Upper lobe of left lung (tissue), 6 donors: ENCODE results near the gene SRCAP. TPM values are rescaled to one million over a fixed set of nuclear protein-coding genes. Genes with fewer than 3 reads are reported as not detected.
A peak's percentile ranks its signal among the peaks of the same experiment; 100 is the strongest.

Source experiments
- ATAC-seq, 2 donors: fragments of 200-7000 bp; cut with Tn5 transposase; one replicate each; pipeline ENCODE4 v1.9.1; 2022; ENCODE audit warnings: mild to moderate bottlenecking in 2 of 2, moderate library complexity in 2 of 2; ENCODE audit not compliant: low FRiP score in 2 of 2
- DNase-seq, 2 donors: peaks; one replicate each; pipeline ENCODE4 v3.0.0-alpha.2; 2019 to 2020
- H3K27ac ChIP-seq, 4 donors: fragments of 200-600 bp; sonication (generic); one replicate each; pipeline ENCODE4 v1.5.1; 2016 to 2019
- H3K27me3 ChIP-seq, 4 donors: fragments of 200-600 bp; sonication (generic); one replicate each; pipeline ENCODE4 v1.5.1; 2017 to 2019
- H3K36me3 ChIP-seq, 4 donors: fragments of 200-600 bp; sonication (generic); one replicate each; pipeline ENCODE4 v1.5.1; 2016 to 2019
- H3K4me1 ChIP-seq, 4 donors: fragments of 200-600 bp; sonication (generic); one replicate each; pipeline ENCODE4 v1.5.1; 2018 to 2019
- H3K4me3 ChIP-seq, 4 donors: fragments of 200-600 bp; sonication (generic); one replicate each; pipeline ENCODE4 v1.5.1; 2017 to 2019; ENCODE audit warnings: mild to moderate bottlenecking in 2 of 4, moderate library complexity in 1 of 4
- H3K9me3 ChIP-seq, 4 donors: fragments of 200-600 bp; sonication (generic); one replicate each; pipeline ENCODE4 v1.5.1; 2018 to 2019
- EP300 ChIP-seq, 4 donors: sonication (generic); formaldehyde crosslinking; IDR thresholded peaks; one replicate each; pipeline ENCODE4 v1.5.1; 2017; ENCODE audit warnings: antibody characterized with exemption in 4 of 4, control low read depth in 2 of 4
- POLR2A ChIP-seq, 4 donors: fragments of 450-650 bp; IDR thresholded peaks; one replicate each; pipeline ENCODE4 v1.5.1; 2016 to 2017; ENCODE audit warnings: antibody characterized with exemption in 4 of 4, mild to moderate bottlenecking in 2 of 4
- POLR2AphosphoS5 ChIP-seq, 2 donors: sonication (generic); formaldehyde crosslinking; IDR thresholded peaks; one replicate each; pipeline ENCODE4 v1.5.1; 2017; ENCODE audit warnings: antibody characterized with exemption in 2 of 2
- WGBS, 2 donors: methylation state at CpG; one replicate each; pipeline ENCODE4 v1.1.5; 2017 to 2018; 5-methylcytosine and 5-hydroxymethylcytosine counted together
- total RNA-seq, 6 donors: library from RNA; depleted of rRNA in 4 of 6; stranded (reverse); fragments of >200 nt in 4 of 6; gene quantifications; one replicate each; pipeline versions ENCODE4 v1.1.0 to v1.2.1, GENCODE V29; 2016 to 2021
- TF ChIP-seq, protein P1 (sequence below), 6 experiments: fragments of 450-650 bp in 4 of 6; fragments of 200-600 bp in 2 of 6; sonication (generic) in 2 of 6; IDR thresholded peaks; one replicate each; pipeline ENCODE4 v1.5.1; 2016 to 2019; ENCODE audit warnings: antibody characterized with exemption in 6 of 6
- donor health status: DM: no; HTN: no; CAD: no; lungs with moderate emphysema.
- donor health status: DM: no; HTN: yes; CAD: no; lungs with severe emphysema.

The SRCAP gene
- total RNA-seq, 6 donors from 2014 or later: 38.3 to 102 (median 66.0) TPM

DNA sequence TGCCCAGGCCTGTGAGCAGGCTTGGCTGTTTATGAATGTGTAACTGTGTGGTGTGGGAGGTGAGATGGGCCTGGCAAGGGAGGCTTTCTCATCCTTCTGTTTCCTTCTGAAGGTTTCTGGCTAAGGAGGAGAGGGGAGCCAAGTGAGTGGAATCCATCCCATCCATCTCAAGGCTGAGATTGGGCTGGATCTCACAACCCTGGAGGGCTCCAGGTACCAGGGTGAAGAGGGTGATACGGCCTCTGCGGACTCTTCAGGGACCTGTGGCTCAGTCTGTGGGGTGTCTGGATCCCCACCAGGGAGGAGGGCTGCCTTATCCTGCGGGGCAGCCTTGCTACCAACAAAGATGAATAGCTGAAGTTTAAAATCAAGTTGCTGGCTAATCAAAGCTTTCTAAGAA is 81.0 kb downstream of the SRCAP start:
- Histone ChIP-seq H3K4me3 (no peak overlapping the region), H3K27ac (no peak overlapping the region), H3K27me3 (no peaks in the 10 kb centered on the region), H3K36me3 (peaks cover 7 to 31% (median 26%) of the 10 kb centered on the region in 4 donors), H3K9me3 (no peaks in the 10 kb centered on the region), H3K4me1 (peaks cover 7 to 22% (median 14%) of the 10 kb centered on the region in 4 donors)
- DNase-seq (no peak), ATAC-seq (no peak)
- 86 to 100% methylated on average over 2 to 3 of the region's 3 CpGs for WGBS, 2 donors
- TF ChIP-seq POLR2AphosphoS5 (IDR thresholded peaks at IDR 0.05) (no peak), POLR2A (IDR thresholded peaks at IDR 0.05) (no peak), EP300 (IDR thresholded peaks at IDR 0.05) (no peak)
- TF ChIP-seq, protein P1, sequence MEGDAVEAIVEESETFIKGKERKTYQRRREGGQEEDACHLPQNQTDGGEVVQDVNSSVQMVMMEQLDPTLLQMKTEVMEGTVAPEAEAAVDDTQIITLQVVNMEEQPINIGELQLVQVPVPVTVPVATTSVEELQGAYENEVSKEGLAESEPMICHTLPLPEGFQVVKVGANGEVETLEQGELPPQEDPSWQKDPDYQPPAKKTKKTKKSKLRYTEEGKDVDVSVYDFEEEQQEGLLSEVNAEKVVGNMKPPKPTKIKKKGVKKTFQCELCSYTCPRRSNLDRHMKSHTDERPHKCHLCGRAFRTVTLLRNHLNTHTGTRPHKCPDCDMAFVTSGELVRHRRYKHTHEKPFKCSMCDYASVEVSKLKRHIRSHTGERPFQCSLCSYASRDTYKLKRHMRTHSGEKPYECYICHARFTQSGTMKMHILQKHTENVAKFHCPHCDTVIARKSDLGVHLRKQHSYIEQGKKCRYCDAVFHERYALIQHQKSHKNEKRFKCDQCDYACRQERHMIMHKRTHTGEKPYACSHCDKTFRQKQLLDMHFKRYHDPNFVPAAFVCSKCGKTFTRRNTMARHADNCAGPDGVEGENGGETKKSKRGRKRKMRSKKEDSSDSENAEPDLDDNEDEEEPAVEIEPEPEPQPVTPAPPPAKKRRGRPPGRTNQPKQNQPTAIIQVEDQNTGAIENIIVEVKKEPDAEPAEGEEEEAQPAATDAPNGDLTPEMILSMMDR (IDR thresholded peaks at IDR 0.05): no peak

DNA sequence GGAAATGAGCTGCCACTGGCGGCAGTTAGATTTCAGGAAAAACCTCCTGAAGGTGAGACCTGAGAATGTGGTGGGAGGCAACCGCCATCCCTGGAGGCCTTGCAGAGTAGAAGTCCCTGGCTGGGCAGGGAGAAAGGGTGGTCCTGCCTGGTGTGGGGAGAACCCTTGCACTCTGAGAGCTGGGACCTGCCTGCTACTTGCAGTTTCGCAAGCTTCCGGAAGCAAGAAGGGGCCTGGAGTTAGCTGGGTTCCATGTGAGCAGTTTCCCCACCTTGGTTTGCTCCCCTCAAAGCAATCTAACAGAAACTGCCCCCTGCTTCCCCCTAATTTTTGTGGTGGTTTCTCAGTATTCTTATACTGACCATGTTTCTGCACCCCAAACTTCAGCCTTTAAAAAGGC is 81.6 kb downstream of the SRCAP start:
- ATAC-seq: no peak
- Histone ChIP-seq H3K36me3 (peaks cover 7 to 31% (median 26%) of the 10 kb centered on the region in 4 donors), H3K4me1 (peaks cover 8 to 19% (median 11%) of the 10 kb centered on the region in 4 donors), H3K9me3 (no peaks in the 10 kb centered on the region), H3K4me3 (no peak overlapping the region), H3K27me3 (no peaks in the 10 kb centered on the region), H3K27ac (no peak overlapping the region)
- DNase-seq: no peak
- TF ChIP-seq, protein P1 (IDR thresholded peaks at IDR 0.05): no peak
- no peak for TF ChIP-seq POLR2A (IDR thresholded peaks at IDR 0.05)
- 62 to 82% methylated on average over 4 of the region's 4 CpGs for WGBS, 2 donors

DNA sequence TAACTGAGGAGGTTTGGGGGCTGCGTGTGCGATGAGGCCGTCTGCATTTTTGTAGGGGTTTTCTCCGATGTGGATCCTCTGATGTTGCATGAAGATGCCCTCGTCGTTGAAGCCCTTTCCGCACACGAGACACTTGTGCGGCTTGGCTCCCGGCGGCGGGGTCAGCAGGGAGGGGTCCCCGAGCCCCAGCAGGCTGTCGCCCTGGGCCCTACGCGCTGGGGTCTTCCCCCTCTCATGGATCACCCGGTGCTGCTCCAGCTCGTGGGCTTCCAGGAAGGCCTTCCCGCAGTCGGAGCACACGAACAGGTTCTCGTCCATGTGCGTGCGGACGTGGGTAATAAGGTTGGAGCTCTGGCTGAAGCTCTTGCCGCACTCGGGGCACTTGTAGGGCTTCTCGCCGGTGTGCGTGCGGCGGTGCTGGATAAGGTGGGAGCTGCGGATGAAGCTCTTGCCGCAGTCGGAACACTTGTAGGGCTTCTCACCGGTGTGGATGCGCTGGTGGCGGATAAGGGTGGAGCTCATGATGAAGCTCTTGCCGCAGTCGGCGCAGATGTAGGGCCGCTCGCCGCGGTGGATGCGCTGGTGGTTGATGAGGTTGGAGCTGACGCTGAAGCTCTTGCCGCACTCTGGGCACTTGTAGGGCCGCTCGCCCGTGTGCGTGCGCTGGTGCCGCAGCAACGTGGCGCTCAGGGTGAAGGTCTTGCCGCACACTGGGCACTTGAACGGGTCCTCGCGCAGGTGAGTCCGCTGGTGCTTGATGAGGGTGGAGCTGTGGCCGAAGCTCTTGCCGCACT is 83.7 kb downstream of the SRCAP start:
- H3K4me3 ChIP-seq: no peak overlapping the region
- no peak for ATAC-seq
- peaks cover 7 to 31% (median 26%) of the 10 kb centered on the region in 4 donors for H3K36me3 ChIP-seq
- H3K27ac ChIP-seq: no peak overlapping the region
- DNase-seq: peak in 1 of 2 donors; percentile 77
- TF ChIP-seq POLR2AphosphoS5 (IDR thresholded peaks at IDR 0.05) (no peak), EP300 (IDR thresholded peaks at IDR 0.05) (no peak), POLR2A (IDR thresholded peaks at IDR 0.05) (no peak)
- TF ChIP-seq, protein P1 (IDR thresholded peaks at IDR 0.05): no peak
- WGBS, 2 donors: 94 to 95% methylated on average over 52 to 63 of the region's 63 CpGs
- no peaks in the 10 kb centered on the region for H3K9me3 ChIP-seq
- H3K27me3 ChIP-seq: no peaks in the 10 kb centered on the region
- H3K4me1 ChIP-seq: peaks cover 11 to 19% (median 13%) of the 10 kb centered on the region in 4 donors

DNA sequence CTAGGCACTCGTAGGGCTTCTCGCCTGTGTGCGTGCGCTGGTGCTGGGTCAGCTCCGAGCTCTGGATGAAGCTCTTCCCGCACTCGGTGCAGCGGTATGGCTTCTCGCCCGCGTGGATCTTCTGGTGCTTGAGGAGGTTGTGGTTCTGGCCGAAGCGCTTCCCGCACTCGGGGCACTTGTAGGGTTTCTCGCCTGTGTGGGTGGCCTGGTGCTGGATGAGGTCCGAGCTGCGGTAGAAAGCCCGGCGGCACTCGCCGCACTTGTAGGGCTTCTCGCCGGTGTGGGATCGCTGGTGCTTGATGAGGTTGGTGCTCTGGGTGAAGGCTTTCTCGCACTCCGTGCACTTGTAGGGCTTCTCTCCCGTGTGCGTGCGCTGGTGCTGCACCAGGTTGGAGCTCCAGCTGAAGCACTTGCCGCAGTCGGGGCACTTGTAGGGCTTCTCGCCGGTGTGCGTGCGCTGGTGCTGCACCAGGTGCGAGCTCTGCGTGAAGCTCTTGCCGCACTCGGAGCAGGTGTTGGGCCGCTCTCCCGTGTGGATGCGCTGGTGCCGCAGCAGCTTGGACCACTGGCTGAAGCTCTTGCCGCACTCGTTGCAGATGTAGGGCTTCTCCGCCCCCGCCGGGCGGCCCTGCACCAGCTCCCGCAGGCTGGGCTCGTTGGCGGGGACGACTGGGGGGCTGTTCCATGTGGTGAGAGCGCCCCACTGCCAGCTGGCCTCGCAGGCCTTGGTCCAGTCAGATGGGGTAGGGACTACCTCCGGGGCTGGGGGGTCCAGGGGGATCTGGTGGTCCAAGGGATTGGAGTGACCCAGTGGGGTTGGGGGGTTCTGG is 84.5 kb downstream of the SRCAP start:
- peaks cover 14 to 25% (median 18%) of the 10 kb centered on the region in 4 donors for H3K4me1 ChIP-seq
- H3K9me3 ChIP-seq: no peaks in the 10 kb centered on the region
- no peak overlapping the region for H3K4me3 ChIP-seq
- peak in 1 of 2 donors; percentile 79 for DNase-seq
- TF ChIP-seq POLR2A (IDR thresholded peaks at IDR 0.05) (no peak), POLR2AphosphoS5 (IDR thresholded peaks at IDR 0.05) (no peak), EP300 (IDR thresholded peaks at IDR 0.05) (no peak)
- TF ChIP-seq, protein P1 (IDR thresholded peaks at IDR 0.05): no peak
- H3K36me3 ChIP-seq: peaks cover 7 to 31% (median 26%) of the 10 kb centered on the region in 4 donors
- H3K27ac ChIP-seq: no peak overlapping the region
- no peaks in the 10 kb centered on the region for H3K27me3 ChIP-seq
- ATAC-seq: no peak
- WGBS, 2 donors: 95 to 98% methylated on average over 9 to 53 of the region's 57 CpGs
